Stomach smooth muscle (tissue), 2 donors: ENCODE data around the gene RCAN1.

Experiments used
- H3K27ac ChIP-seq: one replicate; pipeline ENCODE4 v1.7.0; 2013; ENCODE audit warnings: mild to moderate bottlenecking, low read length, inconsistent platforms
- H3K27me3 ChIP-seq, 2 donors: one replicate each; pipeline ENCODE4 v1.7.0; 2013; ENCODE audit warnings: low read length in 2 of 2; ENCODE audit not compliant: insufficient read depth in 2 of 2, control insufficient read depth in 1 of 2
- H3K36me3 ChIP-seq, 2 donors: one replicate each; pipeline ENCODE4 v1.7.0; 2013; ENCODE audit warnings: low read length in 2 of 2; ENCODE audit not compliant: control insufficient read depth in 2 of 2, insufficient read depth in 2 of 2
- H3K4me1 ChIP-seq: one replicate; pipeline ENCODE4 v1.7.0; 2013; ENCODE audit warnings: low read length; ENCODE audit not compliant: control insufficient read depth, insufficient read depth
- H3K4me3 ChIP-seq, 2 donors: one replicate each; pipeline ENCODE4 v1.7.0; 2013; ENCODE audit warnings: low read length in 2 of 2
- H3K9ac ChIP-seq, 2 donors: one replicate each; pipeline ENCODE4 v1.7.0; 2013; ENCODE audit warnings: low read length in 2 of 2, mild to moderate bottlenecking in 1 of 2
- H3K9me3 ChIP-seq, 2 donors: one replicate each; pipeline ENCODE4 v1.7.0; 2013; ENCODE audit warnings: low read length in 2 of 2; ENCODE audit not compliant: control insufficient read depth in 2 of 2
- donor health status: healthy.
- donor health status: Pancreatic carcinoma.

RCAN1 gene

GRCh38 chr21:34517039-34517438 lies 97.9 kb downstream of the RCAN1 start:
- peaks cover 33 to 48% of the 10 kb centered on the region in 2 donors for H3K36me3 ChIP-seq
- no peak overlapping the region for H3K9ac ChIP-seq
- no peak overlapping the region for H3K27ac ChIP-seq
- H3K27me3 ChIP-seq = no peaks in the 10 kb centered on the region
- no peak overlapping the region for H3K4me3 ChIP-seq
- H3K9me3 ChIP-seq = no peaks in the 10 kb centered on the region
- peaks cover 3% of the 10 kb centered on the region for H3K4me1 ChIP-seq

- Histone ChIP-seq H3K9me3 (no peaks in the 10 kb centered on the region), H3K36me3 (peaks cover 16 to 28% of the 10 kb centered on the region in 2 donors), H3K4me3 (no peak overlapping the region), H3K9ac (no peak overlapping the region), H3K4me1 (peaks cover 9% of the 10 kb centered on the region), H3K27me3 (no peaks in the 10 kb centered on the region), H3K27ac (no peak overlapping the region)
These were observed 100.3 kb downstream of the RCAN1 start for GRCh38 chr21:34514576-34515115.

GRCh38 chr21:34513129-34513675 lies 101.7 kb downstream of the RCAN1 start:
- H3K36me3 ChIP-seq = peaks cover 16 to 20% of the 10 kb centered on the region in 2 donors
- H3K27ac ChIP-seq = no peak overlapping the region
- no peak overlapping the region for H3K4me3 ChIP-seq
- H3K27me3 ChIP-seq = no peaks in the 10 kb centered on the region
- no peak overlapping the region for H3K9ac ChIP-seq
- H3K9me3 ChIP-seq = no peaks in the 10 kb centered on the region
- H3K4me1 ChIP-seq = peaks cover 6% of the 10 kb centered on the region

- no peak within 1 kb of the TSS for H3K9ac ChIP-seq
- no peaks in the 10 kb centered on the region for H3K9me3 ChIP-seq
- H3K27me3 ChIP-seq = no peaks in the 10 kb centered on the region
- no peak within 1 kb of the TSS for H3K4me3 ChIP-seq
- no peak within 1 kb of the TSS for H3K27ac ChIP-seq
- H3K4me1 ChIP-seq = peaks cover 6% of the 10 kb centered on the region
- peaks cover 5 to 9% of the 10 kb centered on the region in 2 donors for H3K36me3 ChIP-seq
These were observed 103.0 kb downstream of the RCAN1 start, which contains the start of gene KCNE1 for GRCh38 chr21:34511787-34512455. TSS of gene KCNE1 (minus strand) at chr21:34512210. CDS start at chr21:34449634, 62,576 bp downstream.

- Histone ChIP-seq H3K36me3 (peaks cover 0 to 3% of the 10 kb centered on the region in 2 donors), H3K27ac (no peak overlapping the region), H3K9ac (no peak overlapping the region), H3K4me3 (no peak overlapping the region), H3K4me1 (peaks cover 6% of the 10 kb centered on the region), H3K9me3 (no peaks in the 10 kb centered on the region), H3K27me3 (no peaks in the 10 kb centered on the region)
These were observed 103.7 kb downstream of the RCAN1 start for GRCh38 chr21:34511181-34511580.

GRCh38 chr21:34510148-34511142 lies 104.5 kb downstream of the RCAN1 start:
- Histone ChIP-seq H3K27me3 (no peaks in the 10 kb centered on the region), H3K9me3 (no peaks in the 10 kb centered on the region), H3K4me3 (no peak overlapping the region), H3K9ac (no peak overlapping the region), H3K4me1 (peaks cover 6% of the 10 kb centered on the region), H3K27ac (no peak overlapping the region), H3K36me3 (peaks cover 0 to under 1% of the 10 kb centered on the region in 2 donors)

- Histone ChIP-seq H3K9me3 (no peaks in the 10 kb centered on the region), H3K4me3 (no peak overlapping the region), H3K36me3 (no peaks in the 10 kb centered on the region)
These were observed 105.8 kb downstream of the RCAN1 start for GRCh38 chr21:34509151-34509550.

GRCh38 chr21:34504595-34504994 lies 110.3 kb downstream of the RCAN1 start:
- Histone ChIP-seq H3K27me3 (peaks cover 0 to 4% of the 10 kb centered on the region in 2 donors), H3K4me3 (no peak overlapping the region), H3K9me3 (no peaks in the 10 kb centered on the region), H3K4me1 (no peaks in the 10 kb centered on the region), H3K9ac (no peak overlapping the region), H3K36me3 (no peaks in the 10 kb centered on the region), H3K27ac (no peak overlapping the region)

More at GRCh38 chr21:34509151-34509550, 105.8 kb downstream of the RCAN1 start:
- Histone ChIP-seq H3K27me3 (no peaks in the 10 kb centered on the region), H3K27ac (no peak overlapping the region), H3K9ac (no peak overlapping the region), H3K4me1 (peaks cover 6% of the 10 kb centered on the region)

GRCh38 chr21:34502480-34503106 lies 112.3 kb downstream of the RCAN1 start:
- Histone ChIP-seq H3K4me1 (no peaks in the 10 kb centered on the region), H3K36me3 (no peaks in the 10 kb centered on the region), H3K4me3 (no peak overlapping the region), H3K27ac (no peak overlapping the region), H3K27me3 (peaks cover 0 to 4% of the 10 kb centered on the region in 2 donors), H3K9ac (no peak overlapping the region), H3K9me3 (peaks cover 0 to 6% of the 10 kb centered on the region in 2 donors)

- Histone ChIP-seq H3K9ac (no peak overlapping the region), H3K27me3 (peaks cover 0 to 4% of the 10 kb centered on the region in 2 donors), H3K4me3 (no peak overlapping the region), H3K9me3 (peaks cover 0 to 6% of the 10 kb centered on the region in 2 donors), H3K4me1 (no peaks in the 10 kb centered on the region), H3K27ac (no peak overlapping the region), H3K36me3 (no peaks in the 10 kb centered on the region)
These were observed 113.2 kb downstream of the RCAN1 start for GRCh38 chr21:34501716-34502115.
